Activated CD4-positive, alpha-beta memory T cell treated with anti-CD3 and anti-CD28 coated beads, Interleukin-2, amount 10 ng/mL, durations not matched to agents 7 days and 5 days (primary cell): Measurements from ENCODE around the gene SCCPDH. TPM values are rescaled to one million over a fixed set of nuclear protein-coding genes. Genes with fewer than 3 reads are reported as not detected.
"Not testable (repeated sequence)": the region's sequence is repeated elsewhere in the genome, so short reads cannot be mapped to it uniquely, and the experiment has no call there.

Experiments used
- CTCF ChIA-PET: fragments of 350-600 bp; sonication (Branson Sonifier 250); formaldehyde crosslinking; loops from one replicate; lab custom pipeline; 2021; ENCODE audit warnings: antibody characterized with exemption, inconsistent platforms; lab: Charles Lee
- POLR2A ChIA-PET: fragments of 350-600 bp; sonication (Branson Sonifier 250); formaldehyde crosslinking; loops from one replicate; lab custom pipeline; 2021; ENCODE audit warnings: antibody characterized with exemption; lab: Charles Lee
- DNase-seq: peaks from one replicate; pipeline ENCODE4 v3.0.0-alpha.2; 2020
- H3K27ac Mint-ChIP-seq: one replicate; pipeline ENCODE4 v1.8.0; 2021; ENCODE audit warnings: mild to moderate bottlenecking, mixed read lengths
- H3K27me3 Mint-ChIP-seq: one replicate; pipeline ENCODE4 v1.8.0; 2021; ENCODE audit warnings: mixed read lengths
- H3K36me3 Mint-ChIP-seq: one replicate; pipeline ENCODE4 v1.8.0; 2021; ENCODE audit warnings: low read depth, mixed read lengths
- H3K4me1 Mint-ChIP-seq: one replicate; pipeline ENCODE4 v1.8.0; 2021; ENCODE audit warnings: mixed read lengths
- H3K4me3 Mint-ChIP-seq: one replicate; pipeline ENCODE4 v1.8.0; 2021; ENCODE audit warnings: mild to moderate bottlenecking, mixed read lengths
- H3K9me3 Mint-ChIP-seq: one replicate; pipeline ENCODE4 v1.8.0; 2021; ENCODE audit warnings: mixed read lengths
- total RNA-seq, 2 experiments: library from RNA; stranded (reverse); gene quantifications; one replicate each; pipeline ENCODE4 v1.2.3, GENCODE V29; 2021

SCCPDH gene
- total RNA-seq, 2 experiments from 2014 or later = 7.7 to 8.1 TPM

- CTCF ChIA-PET, POLR2A ChIA-PET, DNase-seq, H3K4me3 Mint-ChIP-seq, H3K36me3 Mint-ChIP-seq, H3K27ac Mint-ChIP-seq: not testable (repeated sequence)
- H3K9me3 Mint-ChIP-seq = peaks cover 19% of the 10 kb centered on the region
- H3K4me1 Mint-ChIP-seq = peaks cover 16% of the 10 kb centered on the region
- H3K27me3 Mint-ChIP-seq = peaks cover 21% of the 10 kb centered on the region
These were observed 11.8 kb upstream of the SCCPDH start for GRCh38 chr1:246712428-246712827.

GRCh38 chr1:246719361-246719760, 4.8 kb upstream of the SCCPDH start:
- peaks cover 12% of the 10 kb centered on the region for H3K9me3 Mint-ChIP-seq
- CTCF ChIA-PET, H3K27ac Mint-ChIP-seq, POLR2A ChIA-PET, H3K4me1 Mint-ChIP-seq, H3K4me3 Mint-ChIP-seq, H3K36me3 Mint-ChIP-seq, DNase-seq: not testable (repeated sequence)
- H3K27me3 Mint-ChIP-seq = peaks cover 15% of the 10 kb centered on the region

GRCh38 chr1:246720814-246721213, 3.4 kb upstream of the SCCPDH start:
- POLR2A ChIA-PET = not testable (repeated sequence)

GRCh38 chr1:246722720-246723119, 1.5 kb upstream of the SCCPDH start:
- DNase-seq = no peak
- Mint-ChIP-seq H3K4me1 (peaks cover 9% of the 10 kb centered on the region), H3K9me3 (peaks cover 15% of the 10 kb centered on the region), H3K36me3 (peaks cover 12% of the 10 kb centered on the region), H3K4me3 (no peak overlapping the region), H3K27me3 (peaks cover 9% of the 10 kb centered on the region), H3K27ac (no peak overlapping the region)
- POLR2A ChIA-PET = no interaction called here
- CTCF ChIA-PET = interaction anchor here (1.2 kb wide), 1 partner anchor 33 kb away, joined by 5 read pairs; no protein-coding TSS in a partner anchor

More at GRCh38 chr1:246720814-246721213, 3.4 kb upstream of the SCCPDH start:
- H3K4me3 Mint-ChIP-seq, CTCF ChIA-PET, H3K27ac Mint-ChIP-seq, DNase-seq, H3K36me3 Mint-ChIP-seq, H3K4me1 Mint-ChIP-seq: not testable (repeated sequence)
- peaks cover 18% of the 10 kb centered on the region for H3K27me3 Mint-ChIP-seq
- peaks cover 12% of the 10 kb centered on the region for H3K9me3 Mint-ChIP-seq

- Mint-ChIP-seq H3K4me3 (peak overlapping the region; percentile 79), H3K27ac (no peak overlapping the region), H3K27me3 (peaks cover 9% of the 10 kb centered on the region), H3K36me3 (peaks cover 30% of the 10 kb centered on the region), H3K9me3 (peaks cover 25% of the 10 kb centered on the region), H3K4me1 (peaks cover 9% of the 10 kb centered on the region)
- DNase-seq = no peak
- ChIA-PET CTCF (interaction anchor here (1.1 to 1.5 kb wide), 3 partner anchors 28 to 222 kb away, joined by 3 to 4 read pairs (median 3); no protein-coding TSS in a partner anchor), POLR2A (interaction anchor here (0.9 to 1.3 kb wide), 4 partner anchors 18 to 770 kb away, joined by 3 to 4 read pairs (median 4); no protein-coding TSS in a partner anchor)
These were observed 504 bp downstream of the SCCPDH start for GRCh38 chr1:246724731-246725095.

DNA sequence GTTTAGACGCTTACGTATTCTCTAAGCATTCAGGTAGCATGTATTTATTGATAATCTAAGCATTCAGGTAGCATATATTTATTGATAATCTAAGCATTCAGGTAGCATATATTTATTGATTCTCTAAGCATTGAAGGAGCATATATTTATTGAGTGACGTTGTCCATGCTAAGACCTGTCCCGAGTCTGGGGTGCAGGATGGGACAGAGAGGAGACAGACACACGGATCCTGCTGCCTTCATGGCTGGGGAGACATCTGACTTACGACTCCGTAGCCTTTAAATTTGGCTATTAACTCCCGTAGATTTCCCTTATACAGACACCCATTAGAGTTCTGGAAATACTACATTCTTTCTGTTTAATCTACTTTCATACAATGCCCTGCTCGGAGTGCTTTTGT, 982 bp downstream of the SCCPDH start:
- Mint-ChIP-seq H3K27me3 (peaks cover 9% of the 10 kb centered on the region), H3K4me3 (peak overlapping the region; percentile 79), H3K27ac (no peak overlapping the region), H3K36me3 (peaks cover 35% of the 10 kb centered on the region), H3K4me1 (peaks cover 9% of the 10 kb centered on the region), H3K9me3 (peaks cover 27% of the 10 kb centered on the region)
- ChIA-PET CTCF (interaction anchor here (1.1 to 1.5 kb wide), 2 partner anchors 77 to 222 kb away, joined by 3 to 4 read pairs; no protein-coding TSS in a partner anchor), POLR2A (interaction anchor here (0.9 to 1.3 kb wide), 4 partner anchors 17 to 771 kb away, joined by 3 to 4 read pairs (median 4); no protein-coding TSS in a partner anchor)
- DNase-seq = no peak

DNA sequence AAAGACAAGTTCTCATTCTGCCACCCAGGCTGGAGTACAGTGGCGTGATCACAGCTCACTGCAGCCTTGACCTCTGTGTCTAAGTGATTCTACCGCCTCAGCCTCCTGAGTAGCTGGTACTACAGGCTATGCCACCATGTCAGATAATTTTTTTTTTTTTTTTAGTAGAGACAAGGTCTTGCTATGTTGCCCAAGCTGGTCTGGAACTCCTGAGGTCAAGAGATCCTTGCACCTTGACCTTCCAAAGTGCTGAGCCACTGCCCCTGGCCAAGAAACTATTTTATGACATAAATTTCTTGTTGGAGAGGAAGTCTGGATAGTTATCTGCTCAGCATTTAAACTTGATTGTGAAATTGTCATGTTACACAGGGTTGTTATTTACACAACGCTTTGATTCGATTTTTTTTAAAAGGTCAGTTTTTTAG, 2.1 kb downstream of the SCCPDH start:
- CTCF ChIA-PET = no interaction called here
- Mint-ChIP-seq H3K27me3 (peaks cover 8% of the 10 kb centered on the region), H3K4me3 (no peak overlapping the region), H3K9me3 (peaks cover 24% of the 10 kb centered on the region), H3K27ac (no peak overlapping the region), H3K36me3 (peaks cover 45% of the 10 kb centered on the region), H3K4me1 (peaks cover 9% of the 10 kb centered on the region)
- no peak for DNase-seq
- POLR2A ChIA-PET = no interaction called here

- Mint-ChIP-seq H3K27ac (no peak overlapping the region), H3K27me3 (peaks cover 6% of the 10 kb centered on the region), H3K9me3 (peaks cover 22% of the 10 kb centered on the region), H3K4me1 (peaks cover 9% of the 10 kb centered on the region), H3K4me3 (no peak overlapping the region), H3K36me3 (peaks cover 51% of the 10 kb centered on the region)
- CTCF ChIA-PET = no interaction called here
- DNase-seq = no peak
- POLR2A ChIA-PET = no interaction called here
These were observed 2.7 kb downstream of the SCCPDH start for GRCh38 chr1:246726881-246727280.

DNA sequence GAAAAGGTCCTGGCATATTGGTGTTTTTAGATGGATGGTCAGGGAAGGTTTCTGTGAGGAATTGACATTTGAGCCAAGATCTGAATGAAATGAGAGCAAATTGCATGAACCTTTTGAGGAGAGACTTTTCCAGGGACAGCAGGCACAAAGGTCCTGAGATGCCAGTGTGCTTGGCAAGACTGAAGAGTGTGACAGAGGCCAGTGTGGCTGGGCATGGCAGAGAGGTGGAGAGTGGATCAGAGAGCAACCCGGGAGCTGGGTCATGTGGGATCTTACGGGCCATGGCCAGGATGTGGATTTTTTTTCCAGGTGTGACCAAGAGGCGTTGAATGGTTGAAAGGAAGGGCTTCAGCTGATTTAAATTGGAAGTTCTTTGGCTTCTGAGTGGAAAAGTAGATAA, 3.4 kb downstream of the SCCPDH start:
- DNase-seq = no peak
- ChIA-PET CTCF (interaction anchor here (1.2 kb wide), 1 partner anchor 18 kb away, joined by 3 read pairs; no protein-coding TSS in a partner anchor), POLR2A (no interaction called here)
- Mint-ChIP-seq H3K9me3 (peaks cover 21% of the 10 kb centered on the region), H3K4me1 (peaks cover 9% of the 10 kb centered on the region), H3K27ac (no peak overlapping the region), H3K4me3 (no peak overlapping the region), H3K27me3 (peaks cover 6% of the 10 kb centered on the region), H3K36me3 (peaks cover 54% of the 10 kb centered on the region)

GRCh38 chr1:246728311-246728710, 4.1 kb downstream of the SCCPDH start:
- Mint-ChIP-seq H3K27ac (no peak overlapping the region), H3K4me3 (no peak overlapping the region), H3K27me3 (peaks cover 4% of the 10 kb centered on the region), H3K36me3 (peaks cover 54% of the 10 kb centered on the region), H3K9me3 (peaks cover 21% of the 10 kb centered on the region), H3K4me1 (peaks cover 9% of the 10 kb centered on the region)
- DNase-seq = no peak
- POLR2A ChIA-PET = no interaction called here
- CTCF ChIA-PET = interaction anchor here (1.2 kb wide), 1 partner anchor 19 kb away, joined by 3 read pairs; no protein-coding TSS in a partner anchor

GRCh38 chr1:246729040-246729439, 4.8 kb downstream of the SCCPDH start:
- H3K27ac Mint-ChIP-seq, CTCF ChIA-PET, H3K4me1 Mint-ChIP-seq, H3K4me3 Mint-ChIP-seq, POLR2A ChIA-PET, DNase-seq, H3K27me3 Mint-ChIP-seq: not testable (repeated sequence)
- peaks cover 21% of the 10 kb centered on the region for H3K9me3 Mint-ChIP-seq
- H3K36me3 Mint-ChIP-seq = peaks cover 60% of the 10 kb centered on the region

DNA sequence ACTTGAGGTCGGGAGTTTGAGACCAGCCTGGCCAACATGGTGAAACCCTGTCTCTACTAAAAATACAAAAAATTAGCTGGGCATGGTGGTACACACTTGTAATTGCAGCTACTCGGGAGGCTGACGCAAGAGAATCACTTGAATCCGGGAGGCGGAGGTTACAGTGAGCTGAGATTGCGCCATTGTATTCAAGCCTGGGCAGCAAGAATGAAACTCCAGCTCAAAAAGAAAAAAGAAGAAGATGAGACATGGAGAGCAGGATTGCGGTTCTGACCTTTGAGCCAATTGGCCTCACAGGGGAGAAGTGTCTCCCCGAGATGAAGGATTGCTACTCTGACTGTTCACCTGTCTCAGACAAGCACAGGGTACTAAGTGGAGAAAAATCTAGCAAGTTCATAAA, 6.6 kb downstream of the SCCPDH start:
- no peak for DNase-seq
- CTCF ChIA-PET = no interaction called here

GRCh38 chr1:246731873-246732272, 7.7 kb downstream of the SCCPDH start:
- H3K27me3 Mint-ChIP-seq, CTCF ChIA-PET, H3K4me1 Mint-ChIP-seq, H3K4me3 Mint-ChIP-seq, H3K27ac Mint-ChIP-seq, DNase-seq: not testable (repeated sequence)
- Mint-ChIP-seq H3K36me3 (peaks cover 75% of the 10 kb centered on the region), H3K9me3 (peaks cover 24% of the 10 kb centered on the region)
- POLR2A ChIA-PET = interaction anchor here (1.0 kb wide), 1 partner anchor 23 kb away, joined by 3 read pairs; no protein-coding TSS in a partner anchor

More for the DNA sequence above, 6.6 kb downstream of the SCCPDH start:
- Mint-ChIP-seq H3K4me3 (no peak overlapping the region), H3K4me1 (no peaks in the 10 kb centered on the region), H3K27me3 (no peaks in the 10 kb centered on the region), H3K27ac (no peak overlapping the region), H3K36me3 (peaks cover 72% of the 10 kb centered on the region), H3K9me3 (peaks cover 21% of the 10 kb centered on the region)
- POLR2A ChIA-PET = interaction anchor here (1.0 kb wide), 1 partner anchor 22 kb away, joined by 3 read pairs; no protein-coding TSS in a partner anchor

DNA sequence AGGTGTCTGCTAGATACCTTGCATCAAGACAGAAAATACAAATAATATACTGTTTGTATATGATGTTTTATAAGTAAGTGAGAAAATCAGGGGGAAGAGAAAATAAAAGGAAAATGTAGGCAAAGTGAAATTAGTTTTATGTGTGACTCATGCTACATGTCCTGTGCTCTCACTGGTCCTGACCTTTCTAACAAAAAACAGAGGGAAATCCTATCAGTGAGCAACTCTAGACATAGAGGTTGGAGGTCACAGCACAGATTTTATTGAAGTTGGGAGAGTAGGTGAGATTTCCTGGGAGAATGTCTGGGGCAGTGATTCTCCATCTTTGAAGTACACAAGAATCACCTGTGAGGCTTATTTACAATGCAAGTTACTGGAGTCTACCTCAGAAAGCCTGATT, 9.5 kb downstream of the SCCPDH start:
- peaks cover 68% of the 10 kb centered on the region for H3K36me3 Mint-ChIP-seq
- ChIA-PET CTCF (no interaction called here), POLR2A (no interaction called here)
- peaks cover 21% of the 10 kb centered on the region for H3K9me3 Mint-ChIP-seq
- no peaks in the 10 kb centered on the region for H3K27me3 Mint-ChIP-seq
- no peak for DNase-seq
- H3K27ac Mint-ChIP-seq = no peak overlapping the region
- no peak overlapping the region for H3K4me3 Mint-ChIP-seq
- H3K4me1 Mint-ChIP-seq = no peaks in the 10 kb centered on the region
